IMR-90 (cell line): ENCODE data around the gene MAML2. TPM values are rescaled to one million over a fixed set of nuclear protein-coding genes. Genes with fewer than 3 reads are reported as not detected.

Source experiments
- ATAC-seq: fragments of 200-7000 bp; cut with Tn5 transposase; 2 replicates; pipeline ENCODE4 v1.9.1; 2020; ENCODE audit warnings: low read depth, mild to moderate bottlenecking, moderate library complexity
- BruUV-seq: library from RNA; stranded (reverse); fragments of 400-500 nt; replicated peaks from 2 replicates; lab custom pipeline; 2021; lab: Mats Ljungman, UMichigan
- CTCF ChIA-PET: fragments of 300-600 bp; formaldehyde crosslinking; extraction: SDS; loops from one replicate; lab custom pipeline; 2021; ENCODE audit warnings: antibody characterized with exemption; lab: Yijun Ruan, JAX
- POLR2A ChIA-PET: fragments of 300-600 bp; sonication (Branson Sonifier 250); formaldehyde crosslinking; loops from one replicate; lab custom pipeline; 2022; ENCODE audit warnings: antibody characterized with exemption; ENCODE audit not compliant: unreplicated experiment; lab: Charles Lee
- DNase-seq: peaks from one replicate; pipeline ENCODE4 v3.0.0; 2013
- H2AFZ ChIP-seq: replicated peaks from 2 replicates; pipeline ENCODE3; 2013; ENCODE audit warnings: low read length, mild to moderate bottlenecking; ENCODE audit not compliant: poor library complexity
- H2AK5ac ChIP-seq: 2 replicates; pipeline ENCODE4 v1.6.1; 2013; ENCODE audit warnings: low read depth, low read length, inconsistent platforms
- H2AK9ac ChIP-seq: replicated peaks from 2 replicates; pipeline ENCODE3; 2013; ENCODE audit warnings: mild to moderate bottlenecking, low read depth, low read length, moderate library complexity; ENCODE audit not compliant: poor library complexity
- H2BK120ac ChIP-seq: 2 replicates; pipeline ENCODE4 v1.6.1; 2013; ENCODE audit warnings: low read depth, low read length, inconsistent platforms
- H2BK15ac ChIP-seq: 3 replicates; pipeline ENCODE4 v1.6.1; 2013; ENCODE audit warnings: low read depth, low read length, inconsistent platforms
- H2BK20ac ChIP-seq: 2 replicates; pipeline ENCODE4 v1.6.1; 2013; ENCODE audit warnings: low read depth, mild to moderate bottlenecking, inconsistent platforms, low read length, moderate library complexity
- H2BK5ac ChIP-seq: 2 replicates; pipeline ENCODE4 v1.6.1; 2013; ENCODE audit warnings: mild to moderate bottlenecking, low read depth, low read length, inconsistent platforms; ENCODE audit not compliant: poor library complexity, severe bottlenecking
- H3K14ac ChIP-seq: replicated peaks from 2 replicates; pipeline ENCODE4 v1.6.1; 2013; ENCODE audit warnings: low read depth, low read length, inconsistent platforms
- H3K18ac ChIP-seq: 2 replicates; pipeline ENCODE4 v1.6.1; 2013; ENCODE audit warnings: low read depth, low read length, control low read depth
- H3K23ac ChIP-seq: 2 replicates; pipeline ENCODE4 v1.6.1; 2013; ENCODE audit warnings: low read depth, low read length, inconsistent platforms
- H3K27ac ChIP-seq: 2 replicates; pipeline ENCODE4 v1.5.1; 2013; ENCODE audit warnings: mild to moderate bottlenecking, control low read depth, low read length; ENCODE audit not compliant: insufficient read depth
- H3K27me3 ChIP-seq: 2 replicates; pipeline ENCODE4 v1.6.1; 2013; ENCODE audit warnings: low read length; ENCODE audit not compliant: control insufficient read depth, insufficient read depth
- H3K36me3 ChIP-seq: 2 replicates; pipeline ENCODE4 v1.6.1; 2013; ENCODE audit warnings: low read length, mixed read lengths; ENCODE audit not compliant: control insufficient read depth, insufficient read depth
- H3K4ac ChIP-seq: 2 replicates; pipeline ENCODE4 v1.6.1; 2013; ENCODE audit warnings: low read depth, low read length, inconsistent platforms
- H3K4me1 ChIP-seq: 2 replicates; pipeline ENCODE4 v1.6.1; 2013; ENCODE audit warnings: low read length, mixed read lengths; ENCODE audit not compliant: control insufficient read depth, insufficient read depth
- H3K4me2 ChIP-seq: 2 replicates; pipeline ENCODE4 v1.6.1; 2013; ENCODE audit warnings: low read depth, mild to moderate bottlenecking, control low read depth, low read length, moderate library complexity
- H3K4me3 ChIP-seq: 2 replicates; pipeline ENCODE4 v1.5.1; 2013; ENCODE audit warnings: low read depth, mild to moderate bottlenecking, control low read depth, low read length, moderate library complexity; ENCODE audit not compliant: insufficient read depth
- H3K56ac ChIP-seq: 2 replicates; pipeline ENCODE4 v1.6.1; 2013; ENCODE audit warnings: low read length, inconsistent platforms; ENCODE audit not compliant: insufficient read depth; ENCODE audit errors: extremely low read depth
- H3K79me1 ChIP-seq, 2 experiments: 2 replicates each; pipeline ENCODE4 v1.6.1; 2013; ENCODE audit warnings: low read length in 2 of 2, inconsistent platforms in 1 of 2, low read depth in 1 of 2
- H3K9ac ChIP-seq: 2 replicates; pipeline ENCODE4 v1.6.1; 2013; ENCODE audit warnings: low read depth, low read length, control low read depth
- H3K9me1 ChIP-seq: 2 replicates; pipeline ENCODE4 v1.6.1; 2013; ENCODE audit warnings: low read length, inconsistent platforms; ENCODE audit not compliant: insufficient read depth
- H3K9me3 ChIP-seq: 2 replicates; pipeline ENCODE4 v1.6.1; 2013; ENCODE audit warnings: low read length; ENCODE audit not compliant: control insufficient read depth, insufficient read depth
- H4K20me1 ChIP-seq: 2 replicates; pipeline ENCODE4 v1.6.1; 2013; ENCODE audit warnings: low read length, inconsistent platforms; ENCODE audit not compliant: insufficient read depth
- H4K5ac ChIP-seq: 2 replicates; pipeline ENCODE4 v1.6.1; 2013; ENCODE audit warnings: mild to moderate bottlenecking, low read depth, low read length, control low read depth
- H4K8ac ChIP-seq, 2 experiments: 2 replicates each; pipeline ENCODE4 v1.6.1; 2013; ENCODE audit warnings: low read depth in 2 of 2, low read length in 2 of 2, control low read depth in 1 of 2, inconsistent platforms in 1 of 2
- H4K91ac ChIP-seq: 2 replicates; pipeline ENCODE4 v1.6.1; 2013; ENCODE audit warnings: low read depth, low read length, inconsistent platforms; ENCODE audit not compliant: insufficient read depth
- ELK1 ChIP-seq: fragments of 150-350 bp; IDR thresholded peaks from 2 replicates; pipeline ENCODE4 v1.6.1; 2016; ENCODE audit warnings: low read depth, mild to moderate bottlenecking, low read length, moderate library complexity, borderline replicate concordance
- RAD21 ChIP-seq: IDR thresholded peaks from 2 replicates; pipeline ENCODE4 v1.6.1; 2012; ENCODE audit warnings: low read length, improper control_type of control experiment
- RCOR1 ChIP-seq: IDR thresholded peaks from 2 replicates; pipeline ENCODE4 v1.6.1; 2012; ENCODE audit warnings: mild to moderate bottlenecking, low read length, improper control_type of control experiment; ENCODE audit not compliant: insufficient replicate concordance
- SMC3 ChIP-seq: fragments of 150-350 bp; IDR thresholded peaks from 2 replicates; pipeline ENCODE4 v1.6.1; 2016; ENCODE audit warnings: low read depth, mild to moderate bottlenecking, antibody characterized with exemption, low read length, moderate library complexity
- WGBS, 2 experiments: methylation state at CpG; one replicate each; pipeline versions ENCODE4 v1.1.5 to v1.1.7; 2013; ENCODE audit warnings: missing lambda C conversion rate in 2 of 2; ENCODE audit not compliant: insufficient read length in 1 of 2; ENCODE audit errors: extremely low coverage in 2 of 2; 5-methylcytosine and 5-hydroxymethylcytosine counted together
- dilution Hi-C: fragments of 300-500 bp; cut with HindIII; formaldehyde crosslinking; loops from one replicate; pipeline ENCODE4 v1.14.3; 2018; ENCODE audit warnings: low sequenced_read_pairs; ENCODE audit not compliant: unreplicated experiment
- in situ Hi-C: fragments of 300-500 bp; cut with MboI; formaldehyde crosslinking; loops from 3 replicates; pipeline ENCODE4 v1.14.3; 2019; ENCODE audit warnings: low sequenced_read_pairs, inconsistent platforms, mixed read lengths
- intact Hi-C: fragments of 100-400 bp; cut with micrococcal nuclease; formaldehyde crosslinking; loops from 2 replicates; pipeline ENCODE4 v1.10.0; 2022
- polyA plus RNA-seq, 3 experiments: library from polyadenylated mRNA; depleted of rRNA; stranded (reverse); fragments of >200 nt; gene quantifications; 2 replicates each; pipeline ENCODE4 v1.2.3, GENCODE V29; 2012; ENCODE audit warnings: low replicate concordance in 1 of 3
- total RNA-seq: library from RNA; depleted of rRNA; stranded (reverse); fragments of >200 nt; gene quantifications from 2 replicates; pipeline ENCODE4 v1.2.3, GENCODE V29; 2012

The MAML2 gene
- total and polyA plus RNA-seq, 2 of the 4 experiments (the other 2 are of a cell fraction) = 15.0 to 19.5 TPM

GRCh38 chr11:96082002-96082899, 260.7 kb downstream of the MAML2 start (continued):
- TF ChIP-seq SMC3 = no peak
- no peak for TF ChIP-seq RAD21

- intact Hi-C loops = no loop called here
- Histone ChIP-seq H2BK20ac (no peak overlapping the region), H3K18ac (no peak overlapping the region), H4K20me1 (peaks cover 8% of the 10 kb centered on the region), H3K36me3 (no peaks in the 10 kb centered on the region; the same call in 1 of the 2 replicates), H2BK120ac (no peak overlapping the region), H3K9me1 (peaks cover 15% of the 10 kb centered on the region; the same call in 1 of the 2 replicates), H3K14ac (no peak overlapping the region), H3K9ac (no peak overlapping the region), H3K27me3 (no peaks in the 10 kb centered on the region), H3K4ac (no peak overlapping the region), H2AK5ac (no peak overlapping the region), H3K56ac (no peak overlapping the region), H4K5ac (no peak overlapping the region), H4K8ac (no peak overlapping the region), H3K9me3 (no peaks in the 10 kb centered on the region), H2AFZ (no peak overlapping the region), H2AK9ac (no peak overlapping the region), H3K4me2 (no peak overlapping the region), H2BK15ac (no peak overlapping the region), H3K4me3 (no peak overlapping the region), H3K27ac (no peak overlapping the region), H3K23ac (no peak overlapping the region), H4K91ac (no peak overlapping the region), H3K79me1 (peaks cover 53 to 62% of the 10 kb centered on the region in 2 experiments), H3K4me1 (peaks cover 7% of the 10 kb centered on the region), H2BK5ac (no peak overlapping the region)
- no TSS peak for BruUV-seq
- in situ Hi-C loops = no loop called here
- WGBS, 2 experiments = 93% methylated on average over 2 of the region's 4 CpGs; no CpG with 5 or more reads in 1 of the 2 experiments
- TF ChIP-seq ELK1 = no peak
- no peak for TF ChIP-seq RCOR1
- TF ChIP-seq SMC3 = no peak
- CTCF ChIA-PET = no interaction called here
- POLR2A ChIA-PET = no interaction called here
- dilution Hi-C loops = no loop called here
- ATAC-seq (no peak), DNase-seq (no peak)
These were observed 261.4 kb downstream of the MAML2 start for GRCh38 chr11:96081561-96081960.
